Endothelial cell of umbilical vein (primary cell): ENCODE results near the gene PTPRF. TPM values are rescaled to one million over a fixed set of nuclear protein-coding genes. Genes with fewer than 3 reads are reported as not detected.

Source experiments
- BruUV-seq: library from RNA; stranded (reverse); fragments of 400-500 nt; replicated peaks from 2 replicates; lab custom pipeline; 2021; lab: Mats Ljungman, UMichigan
- CTCF ChIA-PET: fragments of 300-600, 350-600 bp; sonication (Branson Sonifier 250); formaldehyde crosslinking; loops from one replicate; lab custom pipeline; 2021; ENCODE audit warnings: antibody characterized with exemption, inconsistent platforms; lab: Charles Lee
- POLR2A ChIA-PET: fragments of 300-600, 350-600 bp; sonication (Branson Sonifier 250); formaldehyde crosslinking; loops from one replicate; lab custom pipeline; 2021; ENCODE audit warnings: antibody characterized with exemption, inconsistent platforms; lab: Charles Lee
- DNase-seq: peaks from one replicate; pipeline ENCODE4 v3.0.0-alpha.2; 2011; ENCODE audit warnings: low read depth, low spot score
- FAIRE-seq: peaks from 2 replicates; lab custom pipeline; 2011; peaks lifted over from hg19 to GRCh38; lab: Jason Lieb, UNC
- H2AFZ ChIP-seq: 2 replicates; pipeline ENCODE4 v1.6.0; 2012; ENCODE audit warnings: low read depth, low read length, control low read depth, inconsistent platforms
- H3K27ac ChIP-seq: 2 replicates; pipeline ENCODE4 v1.5.1; 2011; ENCODE audit warnings: low read depth, mild to moderate bottlenecking, control low read depth, low read length, moderate library complexity; ENCODE audit not compliant: insufficient read depth
- H3K27me3 ChIP-seq, 2 experiments: 2 replicates each; pipeline versions ENCODE4 v1.6.0 to v1.6.1; 2011; ENCODE audit warnings: low read length in 2 of 2, mixed read lengths in 1 of 2; ENCODE audit not compliant: control insufficient read depth in 2 of 2, insufficient read depth in 2 of 2
- H3K36me3 ChIP-seq, 2 experiments: 2 replicates in 1 of 2; 3 replicates in 1 of 2; pipeline ENCODE4 v1.5.1; 2011; ENCODE audit warnings: low read length in 2 of 2, mild to moderate bottlenecking in 1 of 2, moderate library complexity in 1 of 2; ENCODE audit not compliant: control insufficient read depth in 2 of 2, insufficient read depth in 2 of 2; ENCODE audit errors: extremely low read depth in 1 of 2
- H3K4me1 ChIP-seq: 3 replicates; pipeline ENCODE4 v1.5.1; 2011; ENCODE audit warnings: mild to moderate bottlenecking, low read length; ENCODE audit not compliant: control insufficient read depth, insufficient read depth; ENCODE audit errors: extremely low read depth
- H3K4me2 ChIP-seq: 2 replicates; pipeline ENCODE4 v1.6.1; 2011; ENCODE audit warnings: low read length, control low read depth, mixed read lengths; ENCODE audit not compliant: insufficient read depth
- H3K4me3 ChIP-seq, 3 experiments: fragments of 200-600 bp in 1 of 3; sonication (generic), shearing (Covaris generic) in 1 of 3; replicated peaks in 1 of 3; 2 replicates each; pipeline ENCODE4 v1.5.1; 2011 to 2016; ENCODE audit warnings: control low read depth in 3 of 3, low read length in 3 of 3, mild to moderate bottlenecking in 2 of 3, inconsistent platforms in 1 of 3, low read depth in 1 of 3, moderate library complexity in 1 of 3; ENCODE audit not compliant: insufficient read depth in 1 of 3
- H3K79me2 ChIP-seq: 2 replicates; pipeline ENCODE4 v1.6.0; 2012; ENCODE audit warnings: low read length, inconsistent platforms; ENCODE audit not compliant: control insufficient read depth, insufficient read depth
- H3K9ac ChIP-seq: replicated peaks from 2 replicates; pipeline ENCODE3; 2011; ENCODE audit warnings: low read length, control low read depth; ENCODE audit not compliant: insufficient read depth; ENCODE audit errors: extremely low read depth
- H3K9me1 ChIP-seq: replicated peaks from 3 replicates; pipeline ENCODE4 v1.6.0; 2011; ENCODE audit warnings: mild to moderate bottlenecking, low read length; ENCODE audit not compliant: control insufficient read depth, insufficient read depth; ENCODE audit errors: extremely low read depth
- H3K9me3 ChIP-seq: replicated peaks from 2 replicates; pipeline ENCODE4 v1.5.1; 2012; ENCODE audit warnings: low read length, inconsistent platforms; ENCODE audit not compliant: control insufficient read depth, insufficient read depth
- H4K20me1 ChIP-seq: replicated peaks from 2 replicates; pipeline ENCODE3; 2011; ENCODE audit warnings: mild to moderate bottlenecking, low read length; ENCODE audit not compliant: control insufficient read depth, insufficient read depth; ENCODE audit errors: extremely low read depth
- EZH2 ChIP-seq: IDR thresholded peaks from 2 replicates; pipeline ENCODE4 v1.6.1; 2012; ENCODE audit warnings: borderline replicate concordance, low read depth, mild to moderate bottlenecking, moderate library complexity, low read length, inconsistent platforms; ENCODE audit not compliant: severe bottlenecking
- FOS ChIP-seq: IDR thresholded peaks from 2 replicates; pipeline ENCODE4 v1.6.1; 2011; ENCODE audit warnings: mild to moderate bottlenecking, low read length, moderate library complexity, borderline replicate concordance; ENCODE audit not compliant: insufficient read depth
- GATA2 ChIP-seq: IDR thresholded peaks from 2 replicates; pipeline ENCODE4 v1.7.0; 2011; ENCODE audit warnings: low read depth, mild to moderate bottlenecking, moderate library complexity, mixed read lengths, low read length; ENCODE audit not compliant: insufficient read length, insufficient read depth
- JUN ChIP-seq: IDR thresholded peaks from 2 replicates; pipeline ENCODE4 v1.6.1; 2011; ENCODE audit warnings: borderline replicate concordance, low read depth; ENCODE audit not compliant: insufficient read length, insufficient read depth
- MAX ChIP-seq: IDR thresholded peaks from 2 replicates; pipeline ENCODE4 v1.6.1; 2011; ENCODE audit not compliant: insufficient read depth, insufficient read length
- MYC ChIP-seq: IDR thresholded peaks from one replicate; pipeline ENCODE4 v1.6.1; 2011; ENCODE audit warnings: mild to moderate bottlenecking, low read depth, low read length
- POLR2A ChIP-seq: IDR thresholded peaks from 2 replicates; pipeline ENCODE4 v1.6.1; 2012; ENCODE audit warnings: low read depth, mild to moderate bottlenecking, control low read depth, low read length
- POLR2AphosphoS5 ChIP-seq: IDR thresholded peaks from 2 replicates; pipeline ENCODE4 v1.6.1; 2012; ENCODE audit warnings: low read depth, mild to moderate bottlenecking, control low read depth, low read length, moderate library complexity; ENCODE audit not compliant: insufficient read depth
- dilution Hi-C: fragments of 300-500 bp; cut with MboI; formaldehyde crosslinking; loops from one replicate; pipeline ENCODE4 v1.15.0; 2019; ENCODE audit warnings: low sequenced_read_pairs; ENCODE audit not compliant: extremely low pct_ligation_motif_present
- intact Hi-C: fragments of 100-400 bp; cut with micrococcal nuclease; formaldehyde crosslinking; loops from one replicate; pipeline ENCODE4 v1.10.0; 2022
- polyA plus RNA-seq, 4 experiments: library from polyadenylated mRNA; depleted of rRNA in 3 of 4; stranded (reverse) in 3 of 4; unstranded in 1 of 4; fragments of >200 nt; gene quantifications; 2 replicates each; pipeline versions ENCODE4 v1.2.1 to v1.2.3, GENCODE V29; 2011 to 2012; ENCODE audit warnings: missing spikeins in 1 of 4
- total RNA-seq: library from RNA; stranded (reverse); gene quantifications from 2 replicates; pipeline ENCODE4 v1.2.3, GENCODE V29; 2021
- TF ChIP-seq, protein P1 (sequence below), 2 donors: IDR thresholded peaks; 1 replicate in 1 of 2; 2 replicates in 1 of 2; pipeline ENCODE4 v1.5.1; 2011; ENCODE audit warnings: low read length in 2 of 2, mild to moderate bottlenecking in 2 of 2, moderate library complexity in 2 of 2, control low read depth in 1 of 2, inconsistent platforms in 1 of 2, low read depth in 1 of 2; ENCODE audit not compliant: insufficient read depth in 1 of 2; ENCODE audit errors: extremely low read depth in 1 of 2

Gene PTPRF
- total and polyA plus RNA-seq, 2 donors (not counting 3 experiments of a cell fraction or from before 2014, with no cell fraction given): 217 to 338 TPM

DNA sequence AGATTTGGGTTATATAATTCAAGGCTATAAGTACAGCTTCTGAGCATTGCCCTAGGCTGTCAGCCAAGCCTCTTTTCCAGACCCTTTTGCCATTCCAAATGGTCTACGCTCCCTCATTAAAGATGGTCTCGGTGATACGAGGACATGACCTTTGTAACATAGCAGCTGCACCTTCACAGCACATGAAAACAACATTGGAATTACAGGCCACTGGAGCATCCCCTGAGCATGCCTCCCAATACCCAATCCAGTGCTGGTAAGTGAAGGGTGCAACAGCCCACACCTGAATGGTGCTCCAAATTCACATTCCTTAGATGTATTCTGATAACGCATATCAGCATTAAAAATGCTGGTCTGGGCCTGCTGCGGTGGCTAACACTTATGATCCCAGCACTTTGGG lies 20.1 kb upstream of the PTPRF start:
- CTCF ChIA-PET: no interaction called here
- dilution Hi-C loops: no loop called here
- intact Hi-C loops: no loop called here
- H3K9me3 ChIP-seq: no peaks in the 10 kb centered on the region
- H3K4me1 ChIP-seq: no peaks in the 10 kb centered on the region
- FAIRE-seq (no peak), DNase-seq (no peak)
- no peak overlapping the region for H3K4me2 ChIP-seq
- BruUV-seq: no TSS peak
- no peak overlapping the region for H2AFZ ChIP-seq
- H3K27ac ChIP-seq: no peak overlapping the region
- no peaks in the 10 kb centered on the region for H3K79me2 ChIP-seq
- no peaks in the 10 kb centered on the region for H3K9me1 ChIP-seq
- no peaks in the 10 kb centered on the region for H3K36me3 ChIP-seq
- no peak overlapping the region for H3K9ac ChIP-seq
- no peak for TF ChIP-seq POLR2A
- TF ChIP-seq JUN: no peak
- TF ChIP-seq MAX: no peak
- TF ChIP-seq MYC: no peak
- TF ChIP-seq POLR2AphosphoS5: no peak
- TF ChIP-seq, protein P1, sequence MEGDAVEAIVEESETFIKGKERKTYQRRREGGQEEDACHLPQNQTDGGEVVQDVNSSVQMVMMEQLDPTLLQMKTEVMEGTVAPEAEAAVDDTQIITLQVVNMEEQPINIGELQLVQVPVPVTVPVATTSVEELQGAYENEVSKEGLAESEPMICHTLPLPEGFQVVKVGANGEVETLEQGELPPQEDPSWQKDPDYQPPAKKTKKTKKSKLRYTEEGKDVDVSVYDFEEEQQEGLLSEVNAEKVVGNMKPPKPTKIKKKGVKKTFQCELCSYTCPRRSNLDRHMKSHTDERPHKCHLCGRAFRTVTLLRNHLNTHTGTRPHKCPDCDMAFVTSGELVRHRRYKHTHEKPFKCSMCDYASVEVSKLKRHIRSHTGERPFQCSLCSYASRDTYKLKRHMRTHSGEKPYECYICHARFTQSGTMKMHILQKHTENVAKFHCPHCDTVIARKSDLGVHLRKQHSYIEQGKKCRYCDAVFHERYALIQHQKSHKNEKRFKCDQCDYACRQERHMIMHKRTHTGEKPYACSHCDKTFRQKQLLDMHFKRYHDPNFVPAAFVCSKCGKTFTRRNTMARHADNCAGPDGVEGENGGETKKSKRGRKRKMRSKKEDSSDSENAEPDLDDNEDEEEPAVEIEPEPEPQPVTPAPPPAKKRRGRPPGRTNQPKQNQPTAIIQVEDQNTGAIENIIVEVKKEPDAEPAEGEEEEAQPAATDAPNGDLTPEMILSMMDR (IDR thresholded peaks at IDR 0.05; ENCODE audit: extremely low read depth in 1 of 2, insufficient read depth in 1 of 2, low read depth in 1 of 2, low read length in 2 of 2): no peak
- TF ChIP-seq EZH2: no peak
- no peak for TF ChIP-seq GATA2
- TF ChIP-seq FOS: no peak
- no peaks in the 10 kb centered on the region for H4K20me1 ChIP-seq
- POLR2A ChIA-PET: no interaction called here
- no peaks in the 10 kb centered on the region for H3K27me3 ChIP-seq
- H3K4me3 ChIP-seq: no peak overlapping the region
